Stomach smooth muscle (tissue), 2 donors: ENCODE results near the gene NAV3.

Source experiments
- H3K27ac ChIP-seq: one replicate; pipeline ENCODE4 v1.7.0; 2013; ENCODE audit warnings: mild to moderate bottlenecking, low read length, inconsistent platforms
- H3K27me3 ChIP-seq, 2 donors: one replicate each; pipeline ENCODE4 v1.7.0; 2013; ENCODE audit warnings: low read length in 2 of 2; ENCODE audit not compliant: insufficient read depth in 2 of 2, control insufficient read depth in 1 of 2
- H3K36me3 ChIP-seq, 2 donors: one replicate each; pipeline ENCODE4 v1.7.0; 2013; ENCODE audit warnings: low read length in 2 of 2; ENCODE audit not compliant: control insufficient read depth in 2 of 2, insufficient read depth in 2 of 2
- H3K4me1 ChIP-seq: one replicate; pipeline ENCODE4 v1.7.0; 2013; ENCODE audit warnings: low read length; ENCODE audit not compliant: control insufficient read depth, insufficient read depth
- H3K4me3 ChIP-seq, 2 donors: one replicate each; pipeline ENCODE4 v1.7.0; 2013; ENCODE audit warnings: low read length in 2 of 2
- H3K9ac ChIP-seq, 2 donors: one replicate each; pipeline ENCODE4 v1.7.0; 2013; ENCODE audit warnings: low read length in 2 of 2, mild to moderate bottlenecking in 1 of 2
- H3K9me3 ChIP-seq, 2 donors: one replicate each; pipeline ENCODE4 v1.7.0; 2013; ENCODE audit warnings: low read length in 2 of 2; ENCODE audit not compliant: control insufficient read depth in 2 of 2
- donor health status: healthy.
- donor health status: Pancreatic carcinoma.

NAV3 gene

GRCh38 chr12:77923882-77924281, 93.2 kb downstream of the NAV3 start:
- H3K27ac ChIP-seq: no peak overlapping the region
- H3K9me3 ChIP-seq: no peaks in the 10 kb centered on the region
- H3K4me1 ChIP-seq: no peaks in the 10 kb centered on the region
- H3K36me3 ChIP-seq: no peaks in the 10 kb centered on the region
- H3K4me3 ChIP-seq: no peak overlapping the region
- H3K27me3 ChIP-seq: no peaks in the 10 kb centered on the region
- H3K9ac ChIP-seq: no peak overlapping the region

- Histone ChIP-seq H3K9ac (no peak overlapping the region), H3K4me1 (no peaks in the 10 kb centered on the region), H3K9me3 (no peaks in the 10 kb centered on the region), H3K4me3 (no peak overlapping the region), H3K36me3 (no peaks in the 10 kb centered on the region), H3K27ac (no peak overlapping the region), H3K27me3 (no peaks in the 10 kb centered on the region)
These were observed 94.0 kb downstream of the NAV3 start for GRCh38 chr12:77924703-77925102.

GRCh38 chr12:77925536-77926108, 94.9 kb downstream of the NAV3 start:
- H3K27ac ChIP-seq: no peak overlapping the region
- peak overlapping the region in 1 of 2 donors; percentile 17 for H3K4me3 ChIP-seq
- H3K27me3 ChIP-seq: no peaks in the 10 kb centered on the region
- no peaks in the 10 kb centered on the region for H3K36me3 ChIP-seq
- no peak overlapping the region for H3K9ac ChIP-seq
- H3K9me3 ChIP-seq: no peaks in the 10 kb centered on the region
- no peaks in the 10 kb centered on the region for H3K4me1 ChIP-seq

- Histone ChIP-seq H3K27me3 (no peaks in the 10 kb centered on the region), H3K4me3 (no peak overlapping the region), H3K4me1 (no peaks in the 10 kb centered on the region), H3K27ac (no peak overlapping the region), H3K36me3 (no peaks in the 10 kb centered on the region), H3K9ac (no peak overlapping the region), H3K9me3 (no peaks in the 10 kb centered on the region)
These were observed 97.4 kb downstream of the NAV3 start for GRCh38 chr12:77928078-77928477.

GRCh38 chr12:77932216-77932615, 101.5 kb downstream of the NAV3 start:
- Histone ChIP-seq H3K27me3 (no peaks in the 10 kb centered on the region), H3K4me1 (no peaks in the 10 kb centered on the region), H3K36me3 (no peaks in the 10 kb centered on the region), H3K27ac (no peak overlapping the region), H3K9ac (no peak overlapping the region), H3K9me3 (no peaks in the 10 kb centered on the region), H3K4me3 (no peak overlapping the region)

GRCh38 chr12:77938301-77938700, 107.6 kb downstream of the NAV3 start:
- Histone ChIP-seq H3K4me1 (no peaks in the 10 kb centered on the region), H3K9ac (no peak overlapping the region), H3K9me3 (no peaks in the 10 kb centered on the region), H3K36me3 (no peaks in the 10 kb centered on the region), H3K4me3 (no peak overlapping the region), H3K27ac (no peak overlapping the region), H3K27me3 (no peaks in the 10 kb centered on the region)

- Histone ChIP-seq H3K4me3 (no peak overlapping the region), H3K4me1 (no peaks in the 10 kb centered on the region), H3K9me3 (no peaks in the 10 kb centered on the region), H3K27ac (no peak overlapping the region), H3K36me3 (no peaks in the 10 kb centered on the region), H3K27me3 (no peaks in the 10 kb centered on the region), H3K9ac (no peak overlapping the region)
These were observed 109.3 kb downstream of the NAV3 start for GRCh38 chr12:77940011-77940423.

- H3K4me3 ChIP-seq: no peak overlapping the region
- no peaks in the 10 kb centered on the region for H3K27me3 ChIP-seq
- H3K9me3 ChIP-seq: no peaks in the 10 kb centered on the region
- H3K9ac ChIP-seq: no peak overlapping the region
- H3K27ac ChIP-seq: no peak overlapping the region
- no peaks in the 10 kb centered on the region for H3K4me1 ChIP-seq
- H3K36me3 ChIP-seq: no peaks in the 10 kb centered on the region
These were observed 109.9 kb downstream of the NAV3 start for GRCh38 chr12:77940567-77940966.

GRCh38 chr12:77941401-77941800, 110.7 kb downstream of the NAV3 start:
- no peak overlapping the region for H3K27ac ChIP-seq

GRCh38 chr12:77943466-77943865, 112.8 kb downstream of the NAV3 start:
- Histone ChIP-seq H3K9ac (no peak overlapping the region), H3K9me3 (no peaks in the 10 kb centered on the region), H3K27ac (no peak overlapping the region), H3K36me3 (no peaks in the 10 kb centered on the region), H3K4me3 (no peak overlapping the region), H3K4me1 (no peaks in the 10 kb centered on the region), H3K27me3 (no peaks in the 10 kb centered on the region)

More at GRCh38 chr12:77941401-77941800, 110.7 kb downstream of the NAV3 start:
- no peaks in the 10 kb centered on the region for H3K36me3 ChIP-seq
- H3K4me1 ChIP-seq: no peaks in the 10 kb centered on the region
- H3K27me3 ChIP-seq: no peaks in the 10 kb centered on the region
- H3K9me3 ChIP-seq: no peaks in the 10 kb centered on the region
- no peak overlapping the region for H3K4me3 ChIP-seq
- no peak overlapping the region for H3K9ac ChIP-seq

- no peaks in the 10 kb centered on the region for H3K9me3 ChIP-seq
- H3K4me1 ChIP-seq: no peaks in the 10 kb centered on the region
- no peak overlapping the region for H3K4me3 ChIP-seq
- H3K27ac ChIP-seq: no peak overlapping the region
- H3K27me3 ChIP-seq: no peaks in the 10 kb centered on the region
- H3K9ac ChIP-seq: no peak overlapping the region
- no peaks in the 10 kb centered on the region for H3K36me3 ChIP-seq
These were observed 115.9 kb downstream of the NAV3 start for GRCh38 chr12:77946541-77947061.
